Fibroblast of lung (primary cell): Measurements from ENCODE around the gene FBRSL1. TPM values are rescaled to one million over a fixed set of nuclear protein-coding genes. Genes with fewer than 3 reads are reported as not detected.

Experiments
- DNase-seq, 2 donors: peaks; one replicate each; pipeline versions ENCODE4 v3.0.0 to v3.0.0-alpha.2; 2010; ENCODE audit warnings: low read depth in 2 of 2
- H2AFZ ChIP-seq: 2 replicates; pipeline ENCODE4 v1.5.1; 2012; ENCODE audit warnings: low read length, control low read depth, inconsistent platforms
- H3K27ac ChIP-seq: 2 replicates; pipeline ENCODE4 v1.5.1; 2011; ENCODE audit warnings: low read length, control low read depth; ENCODE audit not compliant: insufficient read depth
- H3K27me3 ChIP-seq: 2 replicates; pipeline ENCODE4 v1.5.1; 2011; ENCODE audit warnings: mild to moderate bottlenecking, low read length; ENCODE audit not compliant: control insufficient read depth, insufficient read depth
- H3K36me3 ChIP-seq: 2 replicates; pipeline ENCODE4 v1.5.1; 2011; ENCODE audit warnings: low read length; ENCODE audit not compliant: control insufficient read depth, insufficient read depth
- H3K4me1 ChIP-seq: 2 replicates; pipeline ENCODE4 v1.5.1; 2011; ENCODE audit warnings: low read length; ENCODE audit not compliant: control insufficient read depth, insufficient read depth; ENCODE audit errors: extremely low read depth
- H3K4me2 ChIP-seq: 2 replicates; pipeline ENCODE4 v1.5.1; 2011; ENCODE audit warnings: low read length, control low read depth; ENCODE audit not compliant: insufficient read depth; ENCODE audit errors: extremely low read depth
- H3K4me3 ChIP-seq, 4 experiments: fragments of 200-600 bp in 1 of 4; sonication (generic) in 1 of 4; replicated peaks in 1 of 4; 2 replicates each; pipeline ENCODE4 v1.5.1; 2011 to 2016; ENCODE audit warnings: low read length in 4 of 4, low read depth in 3 of 4, mild to moderate bottlenecking in 3 of 4, control low read depth in 2 of 4, inconsistent platforms in 1 of 4, mixed read lengths in 1 of 4; ENCODE audit not compliant: insufficient read depth in 1 of 4; ENCODE audit errors: control extremely low read depth in 1 of 4
- H3K79me2 ChIP-seq: 2 replicates; pipeline ENCODE4 v1.5.1; 2012; ENCODE audit warnings: mild to moderate bottlenecking, low read length, inconsistent platforms; ENCODE audit not compliant: control insufficient read depth, insufficient read depth
- H3K9ac ChIP-seq: 2 replicates; pipeline ENCODE4 v1.5.1; 2011; ENCODE audit warnings: mild to moderate bottlenecking, low read length, control low read depth; ENCODE audit not compliant: insufficient read depth
- H3K9me3 ChIP-seq: 2 replicates; pipeline ENCODE4 v1.5.1; 2012; ENCODE audit warnings: low read depth, low read length; ENCODE audit not compliant: control insufficient read depth, insufficient read depth
- H4K20me1 ChIP-seq: 2 replicates; pipeline ENCODE4 v1.5.1; 2011; ENCODE audit warnings: low read length; ENCODE audit not compliant: control insufficient read depth, insufficient read depth; ENCODE audit errors: extremely low read depth
- CTCF ChIP-seq, 2 donors: IDR thresholded peaks in 1 of 2; conservative IDR thresholded peaks in 1 of 2; 1 replicate in 1 of 2; 2 replicates in 1 of 2; pipeline ENCODE4 v1.5.1; 2011 to 2012; ENCODE audit warnings: low read length in 2 of 2, control low read depth in 1 of 2, inconsistent platforms in 1 of 2, low read depth in 1 of 2, mild to moderate bottlenecking in 1 of 2
- EZH2 ChIP-seq: IDR thresholded peaks from 2 replicates; pipeline ENCODE4 v1.5.1; 2012; ENCODE audit warnings: low read length, control low read depth, mild to moderate bottlenecking; ENCODE audit errors: missing control alignments
- polyA plus RNA-seq, 2 donors: library from polyadenylated mRNA; depleted of rRNA in 1 of 2; stranded (reverse) in 1 of 2; unstranded in 1 of 2; fragments of >200 nt; gene quantifications; 2 replicates each; pipeline ENCODE4 v1.2.1, GENCODE V29; 2011 to 2012; ENCODE audit warnings: missing spikeins in 1 of 2
- total RNA-seq: library from RNA; depleted of rRNA; stranded (reverse); fragments of >200 nt; gene quantifications from 2 replicates; pipeline ENCODE4 v1.2.1, GENCODE V29; 2014

FBRSL1 gene
- total and polyA plus RNA-seq, 2 donors (not counting 1 experiment from before 2014, with no cell fraction given): 1.4 to 1.8 TPM

DNA sequence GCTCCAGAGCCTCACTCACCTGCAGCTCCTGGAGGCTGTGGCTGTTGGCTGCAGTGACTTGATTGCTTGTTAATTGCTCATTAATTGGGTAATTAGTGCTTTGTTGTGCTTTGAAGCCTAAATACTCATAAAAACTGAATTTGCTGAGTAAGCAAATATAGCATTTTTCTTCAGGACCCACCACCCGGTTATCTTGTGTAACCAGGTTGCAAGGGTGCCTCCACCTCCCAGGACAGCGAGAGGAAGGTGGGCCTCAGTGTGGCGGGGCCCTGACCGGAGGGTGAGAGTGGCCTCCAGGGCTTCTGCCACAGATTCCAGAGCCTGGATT, 48.7 kb downstream of the FBRSL1 start:
- Histone ChIP-seq H3K36me3 (no peaks in the 10 kb centered on the region), H3K79me2 (no peaks in the 10 kb centered on the region), H3K4me1 (no peaks in the 10 kb centered on the region), H3K9me3 (peaks cover 7% of the 10 kb centered on the region), H4K20me1 (no peaks in the 10 kb centered on the region), H3K9ac (no peak overlapping the region), H3K4me3 (no peak overlapping the region), H3K27me3 (no peaks in the 10 kb centered on the region), H2AFZ (no peak overlapping the region), H3K27ac (no peak overlapping the region), H3K4me2 (no peak overlapping the region)
- DNase-seq: no peak
- TF ChIP-seq CTCF (conservative IDR thresholded peaks at IDR 0.05 in 1 of 2, IDR thresholded peaks at IDR 0.05 in 1 of 2; ENCODE audit: low read depth in 1 of 2, low read length in 2 of 2) (no peak), EZH2 (no peak)

DNA sequence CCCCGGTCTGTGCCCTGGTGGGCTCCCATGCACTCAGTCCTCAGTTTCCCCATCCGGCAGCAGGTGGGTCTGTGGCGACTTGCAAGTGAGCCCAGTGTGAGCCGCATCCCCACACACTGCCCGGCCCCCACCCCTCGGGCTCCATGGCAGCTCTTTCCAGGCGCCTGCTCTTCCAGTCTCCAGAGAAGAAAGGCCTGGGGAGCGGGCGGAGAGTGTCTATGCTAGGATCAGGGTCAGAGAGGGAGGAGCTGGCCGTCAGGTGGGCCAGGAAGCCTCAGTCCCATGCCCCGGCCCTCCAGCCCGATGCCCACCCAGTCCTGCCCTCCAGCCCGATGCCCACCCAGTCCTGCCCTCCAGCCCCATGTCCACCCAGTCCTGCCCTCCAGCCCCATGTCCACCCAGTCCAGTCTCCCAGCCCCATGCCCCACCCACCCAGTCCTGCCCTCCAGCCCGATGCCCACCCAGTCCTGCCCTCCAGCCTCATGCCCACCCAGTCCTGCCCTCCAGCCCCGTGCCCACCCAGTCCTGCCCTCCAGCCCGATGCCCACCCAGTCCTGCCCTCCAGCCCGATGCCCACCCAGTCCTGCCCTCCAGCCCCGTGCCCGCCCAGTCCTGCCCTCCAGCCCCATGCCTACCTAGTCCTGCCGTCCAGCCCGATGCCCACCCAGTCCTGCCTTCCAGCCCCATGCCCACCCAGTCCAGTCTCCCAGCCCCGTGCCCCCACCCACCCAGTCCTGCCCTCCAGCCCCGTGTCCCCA, 49.2 kb downstream of the FBRSL1 start:
- no peak for DNase-seq
- TF ChIP-seq EZH2 (no peak), CTCF (conservative IDR thresholded peaks at IDR 0.05 in 1 of 2, IDR thresholded peaks at IDR 0.05 in 1 of 2; ENCODE audit: low read depth in 1 of 2, low read length in 2 of 2) (no peak)
- H3K4me2 ChIP-seq: no peak overlapping the region
- no peak overlapping the region for H2AFZ ChIP-seq
- H3K9ac ChIP-seq: no peak overlapping the region
- no peak overlapping the region for H3K27ac ChIP-seq
- no peaks in the 10 kb centered on the region for H3K4me1 ChIP-seq
- peaks cover 7% of the 10 kb centered on the region for H3K9me3 ChIP-seq
- no peak overlapping the region for H3K4me3 ChIP-seq
- H3K27me3 ChIP-seq: no peaks in the 10 kb centered on the region
- no peaks in the 10 kb centered on the region for H3K36me3 ChIP-seq
- no peaks in the 10 kb centered on the region for H4K20me1 ChIP-seq
- no peaks in the 10 kb centered on the region for H3K79me2 ChIP-seq

GRCh38 chr12:132540436-132540835, 50.5 kb downstream of the FBRSL1 start:
- Histone ChIP-seq H4K20me1 (no peaks in the 10 kb centered on the region), H3K4me2 (no peak overlapping the region), H3K4me3 (no peak overlapping the region), H3K4me1 (no peaks in the 10 kb centered on the region), H2AFZ (no peak overlapping the region), H3K79me2 (no peaks in the 10 kb centered on the region), H3K9ac (no peak overlapping the region), H3K27me3 (no peaks in the 10 kb centered on the region), H3K9me3 (peaks cover 7% of the 10 kb centered on the region), H3K36me3 (no peaks in the 10 kb centered on the region), H3K27ac (no peak overlapping the region)
- TF ChIP-seq EZH2 (no peak), CTCF (conservative IDR thresholded peaks at IDR 0.05 in 1 of 2, IDR thresholded peaks at IDR 0.05 in 1 of 2; ENCODE audit: low read depth in 1 of 2, low read length in 2 of 2) (no peak)
- DNase-seq: no peak
